GM12878 (cell line): Measurements from ENCODE around the gene SERTAD2. TPM values are rescaled to one million over a fixed set of nuclear protein-coding genes. Genes with fewer than 3 reads are reported as not detected.

Experiments
- BCL3 ChIP-seq: IDR thresholded peaks from 2 replicates; pipeline ENCODE4 v1.6.1; 2011; ENCODE audit warnings: borderline replicate concordance, low read depth, mild to moderate bottlenecking, moderate library complexity, low read length; ENCODE audit not compliant: insufficient read depth, poor library complexity, severe bottlenecking
- CREB1 ChIP-seq: IDR thresholded peaks from 2 replicates; pipeline ENCODE4 v1.6.1; 2012; ENCODE audit warnings: low read depth, mild to moderate bottlenecking, inconsistent platforms
- E2F8 ChIP-seq: fragments of 450-650 bp; IDR thresholded peaks from 2 replicates; pipeline ENCODE4 v1.6.1; 2018; ENCODE audit warnings: mild to moderate bottlenecking, low read depth, moderate library complexity; ENCODE audit not compliant: partially characterized antibody
- ESRRA ChIP-seq: IDR thresholded peaks from 2 replicates; pipeline ENCODE4 v1.6.1; 2012; ENCODE audit warnings: mild to moderate bottlenecking, low read length, improper control_type of control experiment
- JUND ChIP-seq: IDR thresholded peaks from 2 replicates; pipeline ENCODE4 v1.6.1; 2012; ENCODE audit warnings: low read depth, mild to moderate bottlenecking, low read length, improper control_type of control experiment, moderate library complexity
- NR2C1 ChIP-seq: fragments of 450-650 bp; IDR thresholded peaks from 2 replicates; pipeline ENCODE4 v1.6.1; 2017; ENCODE audit warnings: antibody characterized with exemption, mild to moderate bottlenecking, moderate library complexity
- PKNOX1 ChIP-seq: fragments of 450-650 bp; IDR thresholded peaks from 2 replicates; pipeline ENCODE4 v1.6.1; 2016; ENCODE audit warnings: mild to moderate bottlenecking
- POLR2AphosphoS5 ChIP-seq: IDR thresholded peaks from 2 replicates; pipeline ENCODE4 v1.6.1; 2011; ENCODE audit warnings: mild to moderate bottlenecking, low read length, inconsistent platforms
- RAD51 ChIP-seq: fragments of 450-650 bp; IDR thresholded peaks from 2 replicates; pipeline ENCODE4 v1.6.1; 2016; ENCODE audit warnings: moderate library complexity, mild to moderate bottlenecking, inconsistent platforms
- RB1 ChIP-seq: fragments of 450-650 bp; formaldehyde crosslinking; IDR thresholded peaks from 2 replicates; pipeline ENCODE4 v1.6.1; 2017; ENCODE audit warnings: mild to moderate bottlenecking, borderline replicate concordance
- SREBF1 ChIP-seq: IDR thresholded peaks from 2 replicates; pipeline ENCODE4 v1.6.1; 2012; ENCODE audit warnings: mild to moderate bottlenecking, low read length
- STAT3 ChIP-seq: IDR thresholded peaks from 2 replicates; pipeline ENCODE4 v1.6.1; 2011; ENCODE audit warnings: low read depth, low read length, improper control_type of control experiment
- TAF1 ChIP-seq: IDR thresholded peaks from 2 replicates; pipeline ENCODE4 v1.6.1; 2011; ENCODE audit warnings: mild to moderate bottlenecking, low read depth, low read length, borderline replicate concordance
- TCF12 ChIP-seq: IDR thresholded peaks from 2 replicates; pipeline ENCODE4 v1.6.1; 2011; ENCODE audit warnings: low read depth, mild to moderate bottlenecking, low read length
- YBX1 ChIP-seq: fragments of 450-650 bp; IDR thresholded peaks from 2 replicates; pipeline ENCODE4 v1.6.1; 2016; ENCODE audit warnings: antibody characterized with exemption
- ZBTB4 ChIP-seq: fragments of 450-650 bp; formaldehyde crosslinking; IDR thresholded peaks from 2 replicates; pipeline ENCODE4 v1.4.0; 2022; ENCODE audit warnings: mild to moderate bottlenecking, moderate library complexity
- ZBTB40 ChIP-seq: fragments of 450-650 bp; IDR thresholded peaks from 2 replicates; pipeline ENCODE4 v1.6.1; 2016; ENCODE audit warnings: mild to moderate bottlenecking, moderate library complexity, borderline replicate concordance
- polyA plus RNA-seq, 11 experiments: library from polyadenylated mRNA; depleted of rRNA in 4 of 11; unstranded in 6 of 11; stranded (reverse) in 5 of 11; fragments of >200 nt; fragmentation: Nextera tagmentation in 4 of 11; fragmentation: Illumina TruSeq in 1 of 11; extraction: Ambion mirVana in 4 of 11; extraction: Trizol in 1 of 11; gene quantifications; 1 replicate in 1 of 11; 2 replicates in 10 of 11; pipeline versions ENCODE4 v1.2.1 to v1.2.3, GENCODE V29; 2011 to 2016; ENCODE audit warnings: inconsistent platforms in 2 of 11, missing spikeins in 2 of 11, low read depth in 1 of 11
- total RNA-seq, 4 experiments: library from RNA; depleted of rRNA in 3 of 4; stranded (reverse); fragments of >200 nt in 3 of 4; fragmentation: Illumina TruSeq in 1 of 4; extraction: Trizol in 1 of 4; gene quantifications; 2 replicates each; pipeline versions ENCODE4 v1.2.1 to v1.2.3, GENCODE V29; 2013 to 2021

Gene SERTAD2
- total and polyA plus RNA-seq, 10 of the 15 experiments (the other 5 are each of a cell fraction or from before 2014, with no cell fraction given): 7.9 to 28.7 (median 20.1) TPM

GRCh38 chr2:64609227-64609941 lies 44.3 kb downstream of the SERTAD2 start (continued):
- TF ChIP-seq E2F8: no peak
- peak; percentile 74; the same call in 1 of the 2 replicates for TF ChIP-seq RB1
- TF ChIP-seq TCF12: 0 out of 2 replicates have a peak, but pooled peaks have one; percentile 42
- no peak for TF ChIP-seq STAT3
- peak; percentile 45; the same call in 1 of the 2 replicates for TF ChIP-seq POLR2AphosphoS5
- TF ChIP-seq RAD51: no peak
- TF ChIP-seq ESRRA: no peak
- no peak for TF ChIP-seq NR2C1
- no peak for TF ChIP-seq PKNOX1
- TF ChIP-seq BCL3: no peak
- TF ChIP-seq SREBF1: no peak
- TF ChIP-seq CREB1: no peak
- no peak for TF ChIP-seq ZBTB4
- no peak for TF ChIP-seq YBX1
- TF ChIP-seq JUND: no peak
- peak; percentile 60; the same call in 1 of the 2 replicates for TF ChIP-seq TAF1
- TF ChIP-seq ZBTB40: no peak
